NCI-H69 (cell line): ENCODE measurements around the gene HDAC8.

Source experiments
- DNase-seq: peaks from one replicate; lab custom pipeline; 2025; lab: John Stamatoyannopoulos, UW

HDAC8 gene

DNA sequence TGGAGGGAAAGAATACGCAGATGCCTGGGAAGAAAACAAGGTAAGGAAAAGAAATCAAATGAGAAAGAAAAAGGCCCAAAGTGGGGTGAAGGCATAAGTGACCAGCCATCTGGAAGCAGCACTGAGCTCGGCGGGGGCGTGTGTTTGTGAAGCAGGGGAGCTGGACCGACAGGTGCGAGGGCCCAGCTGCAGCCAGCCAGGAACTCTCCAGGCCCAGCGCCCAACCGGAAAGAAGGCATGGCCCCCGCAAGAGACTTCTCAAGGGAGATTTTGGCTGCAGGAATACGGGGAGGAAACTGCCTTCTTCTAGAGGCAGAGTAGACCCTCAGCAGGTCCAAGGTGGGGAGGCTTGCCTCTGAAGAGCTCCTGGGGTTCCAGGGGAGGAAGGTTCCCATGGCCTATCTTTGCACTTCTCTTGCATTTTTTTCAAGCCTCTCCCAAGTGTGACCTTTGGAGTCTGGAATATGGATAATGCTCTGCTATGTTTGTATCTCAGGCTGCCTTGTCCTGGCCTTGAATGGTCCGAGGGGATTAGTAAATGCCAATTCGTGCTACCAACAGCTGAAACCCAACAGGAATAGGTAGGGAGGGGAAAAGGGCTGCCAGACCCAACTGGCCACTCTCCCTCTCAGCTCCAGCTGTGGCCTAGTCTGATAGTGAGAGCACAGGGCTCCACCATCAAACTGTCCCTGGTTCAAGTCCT, 256.1 kb downstream of the HDAC8 start:
- DNase-seq, result peak; percentile 10

DNA sequence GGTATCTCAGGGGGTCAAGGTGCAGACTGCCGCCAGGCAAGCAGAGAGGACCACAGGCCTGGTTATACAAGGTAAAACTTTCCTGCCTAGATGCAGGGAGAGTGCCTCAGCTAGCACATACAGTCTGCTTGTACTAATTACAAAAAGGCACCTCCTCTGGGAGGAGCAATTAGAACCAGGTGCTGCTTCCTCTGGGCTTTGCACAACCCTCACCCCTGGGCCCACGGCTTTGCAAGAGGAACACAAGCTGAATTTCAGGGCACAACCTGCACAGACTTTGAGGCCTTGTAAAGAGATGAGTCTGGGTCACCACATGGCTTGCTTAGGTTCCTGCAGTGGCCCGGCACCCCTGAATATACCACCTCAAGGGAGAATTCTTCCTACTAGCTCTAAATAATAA, 257.8 kb downstream of the HDAC8 start:
- DNase-seq, result peak; percentile 61

DNA sequence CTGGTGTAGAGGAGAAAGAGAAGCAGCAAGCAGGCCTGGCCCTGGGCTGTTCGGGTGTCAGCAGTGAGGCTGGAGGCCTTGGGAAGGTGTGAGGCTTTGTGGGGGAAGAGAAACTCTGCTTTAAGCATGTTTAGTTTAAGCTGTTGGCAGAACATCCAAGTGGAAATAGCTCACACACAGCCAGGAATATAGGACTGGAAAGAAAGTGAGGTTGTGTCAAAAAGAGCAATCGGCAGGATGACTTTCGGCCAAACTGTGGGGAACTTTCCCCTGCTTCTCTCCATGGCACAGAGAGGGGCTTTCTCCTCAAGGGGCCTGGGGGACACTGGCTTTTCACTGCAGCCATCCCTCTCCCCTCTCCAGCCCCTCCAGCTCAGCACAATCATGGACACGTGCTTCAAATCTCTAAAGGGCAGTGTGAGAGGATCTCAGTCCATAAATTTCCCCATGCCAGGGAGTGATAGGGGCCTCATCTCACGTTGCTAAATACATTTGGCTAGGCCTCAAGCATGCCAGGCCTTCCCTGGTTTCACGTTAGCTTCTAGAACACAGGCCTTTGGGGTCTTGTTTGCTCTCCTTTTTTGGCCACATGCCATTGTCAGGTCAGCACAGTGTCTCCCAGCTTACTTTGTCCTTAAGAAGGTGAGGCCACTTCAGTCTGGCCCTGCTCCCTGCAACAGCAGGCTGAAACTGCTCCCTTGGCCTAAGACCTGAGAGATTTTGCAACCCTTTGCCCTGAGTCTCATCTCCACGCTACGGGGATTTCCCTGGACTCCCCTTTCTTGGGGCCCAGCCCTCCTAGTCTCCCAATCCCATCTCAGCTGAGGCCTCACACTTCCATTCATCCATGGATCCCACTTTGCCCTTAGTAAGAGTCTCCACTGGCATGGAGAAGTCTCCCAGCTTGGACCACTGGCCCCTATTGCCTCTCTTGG, 258.7 kb downstream of the HDAC8 start:
- DNase-seq, result no peak

DNA sequence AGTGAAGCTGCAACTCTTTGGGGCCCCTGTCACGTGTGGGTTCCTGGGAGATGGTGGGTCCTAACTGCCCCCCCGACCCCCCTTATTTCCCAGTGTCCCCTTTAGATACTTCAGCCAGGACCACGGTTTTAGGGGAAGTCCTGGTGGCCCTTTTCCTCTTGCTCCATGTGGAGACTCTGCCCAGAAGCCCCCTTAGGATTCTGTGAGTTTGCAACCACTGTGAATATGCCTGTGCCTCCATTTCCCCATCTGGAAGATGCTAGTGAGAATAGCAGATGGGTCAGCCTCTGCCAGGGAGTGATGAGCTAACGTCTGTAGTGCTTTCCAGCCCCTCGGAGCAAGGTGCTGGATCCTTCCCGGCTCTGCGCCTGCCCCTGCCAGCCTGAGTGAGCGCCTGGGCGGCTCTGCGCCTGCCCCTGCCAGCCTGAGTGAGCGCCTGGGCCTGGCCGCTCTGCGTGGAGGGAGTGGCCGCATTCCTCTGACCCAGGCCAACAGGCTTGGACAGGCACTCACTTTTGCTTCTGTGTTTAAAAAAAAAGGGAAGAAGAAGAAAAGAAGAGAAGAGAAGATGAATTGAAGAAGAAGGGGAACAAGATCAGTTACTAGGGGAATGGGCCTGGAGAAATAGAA, 260.2 kb downstream of the HDAC8 start:
- no peak for DNase-seq

DNA sequence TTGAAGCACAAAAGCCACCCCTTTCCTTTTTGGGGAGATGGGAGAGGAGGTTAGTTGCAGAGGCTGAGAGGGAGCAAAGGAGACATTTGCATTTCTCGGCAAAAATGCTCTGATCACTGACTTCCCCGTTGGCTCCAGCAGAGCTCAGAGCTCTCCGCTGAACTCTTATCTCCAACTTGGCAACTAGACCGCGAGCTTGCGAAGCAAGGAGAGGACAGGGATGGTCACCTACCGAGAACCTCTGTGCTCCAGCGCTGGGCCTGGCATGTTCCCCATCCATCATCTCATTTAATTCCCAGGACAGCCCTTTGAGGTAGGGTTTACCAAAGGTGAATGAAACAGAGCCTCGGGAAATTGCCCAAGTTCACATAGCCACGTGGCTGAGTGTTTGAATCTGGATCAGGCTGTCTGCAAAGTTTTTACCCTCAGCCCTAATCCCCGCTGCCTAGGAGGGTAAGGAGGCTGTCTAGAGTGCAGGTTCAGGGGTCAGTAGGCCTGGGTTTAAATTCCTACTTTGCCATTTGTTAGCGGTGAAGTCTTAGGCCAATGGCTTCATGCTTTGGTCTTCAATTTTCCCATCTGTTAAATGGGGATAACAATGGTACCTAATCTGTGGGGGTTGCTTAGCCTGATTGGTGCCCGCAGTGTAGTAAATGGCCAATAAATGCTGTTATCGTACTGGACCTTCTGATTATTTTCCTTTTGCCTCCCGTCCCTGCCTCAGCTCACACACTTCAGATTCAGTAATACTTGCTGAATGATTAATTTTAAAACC, 263.2 kb downstream of the HDAC8 start:
- DNase-seq, result peak; percentile 56

DNA sequence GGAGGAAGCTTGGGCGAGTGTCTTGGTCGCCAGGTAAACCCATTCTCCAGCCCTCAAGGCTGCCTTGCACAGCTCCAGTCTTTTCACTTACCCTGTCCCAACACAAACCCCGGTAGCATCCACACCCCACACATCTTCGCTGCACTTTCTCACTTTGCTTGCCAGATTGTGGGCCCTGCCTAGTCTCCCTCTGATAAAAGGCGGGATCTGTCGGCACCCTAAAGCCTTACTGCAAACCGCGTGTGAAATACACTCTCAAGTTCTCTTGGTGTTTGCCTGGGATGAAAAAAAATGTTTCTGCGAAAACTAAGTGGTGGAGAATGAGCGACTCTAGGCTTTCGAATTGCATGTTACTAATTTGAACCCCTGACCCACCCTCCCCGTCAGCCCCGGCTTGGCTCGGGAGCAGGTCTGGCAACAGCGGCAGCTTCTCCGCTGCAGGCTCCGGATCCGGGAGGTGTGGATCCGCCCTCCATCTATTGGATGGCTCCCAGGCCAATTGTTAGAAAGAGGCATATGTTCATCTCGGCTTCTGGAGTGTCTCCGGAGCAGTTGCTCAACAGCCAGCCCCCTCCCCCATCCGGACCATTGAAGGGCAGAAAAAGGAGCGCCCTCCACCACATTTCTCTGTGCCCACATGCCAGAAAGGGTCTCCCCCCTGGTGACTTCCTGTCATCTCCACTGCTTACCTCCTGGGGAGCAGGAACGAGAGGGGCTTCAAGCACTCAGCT, 263.9 kb downstream of the HDAC8 start:
- peak; percentile 90 for DNase-seq

DNA sequence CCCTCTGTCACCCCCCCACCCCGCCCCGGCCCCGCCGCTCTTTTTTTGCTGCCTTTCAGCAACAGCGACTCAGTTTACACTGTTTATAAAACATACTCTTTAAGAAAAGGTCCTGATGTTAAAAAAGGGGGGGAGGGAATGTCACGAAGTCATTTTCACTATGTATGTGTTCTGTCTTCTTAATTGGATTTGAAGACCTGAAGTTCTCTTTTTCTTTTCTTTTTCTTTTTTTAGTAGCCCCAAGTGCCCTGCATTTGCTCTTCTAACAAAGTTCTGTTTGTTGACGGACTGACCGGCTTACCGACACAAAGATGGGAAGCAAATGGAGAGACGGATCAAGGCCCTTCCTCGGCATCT, 264.5 kb downstream of the HDAC8 start:
- no peak for DNase-seq

DNA sequence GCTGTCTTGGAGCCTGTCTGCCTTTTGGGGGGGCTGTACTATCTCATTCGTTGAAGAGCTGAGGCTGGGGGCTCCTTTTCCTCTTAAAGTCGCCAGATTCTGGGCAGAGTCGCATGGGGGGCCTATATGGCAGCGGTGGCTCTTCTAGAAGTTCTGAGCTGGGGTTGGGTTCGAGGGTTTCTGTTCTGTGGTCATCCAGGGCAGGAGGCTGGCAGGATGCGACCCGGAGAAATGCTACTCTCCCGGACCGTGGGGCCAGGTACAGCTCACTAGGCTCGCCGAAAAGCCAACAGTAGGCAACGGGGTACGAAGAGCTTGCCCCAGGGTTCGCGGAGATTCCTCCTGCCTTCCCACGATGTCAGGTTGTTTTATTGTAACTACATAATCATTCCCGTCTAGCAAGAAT, 265.0 kb downstream of the HDAC8 start:
- DNase-seq, result no peak

DNA sequence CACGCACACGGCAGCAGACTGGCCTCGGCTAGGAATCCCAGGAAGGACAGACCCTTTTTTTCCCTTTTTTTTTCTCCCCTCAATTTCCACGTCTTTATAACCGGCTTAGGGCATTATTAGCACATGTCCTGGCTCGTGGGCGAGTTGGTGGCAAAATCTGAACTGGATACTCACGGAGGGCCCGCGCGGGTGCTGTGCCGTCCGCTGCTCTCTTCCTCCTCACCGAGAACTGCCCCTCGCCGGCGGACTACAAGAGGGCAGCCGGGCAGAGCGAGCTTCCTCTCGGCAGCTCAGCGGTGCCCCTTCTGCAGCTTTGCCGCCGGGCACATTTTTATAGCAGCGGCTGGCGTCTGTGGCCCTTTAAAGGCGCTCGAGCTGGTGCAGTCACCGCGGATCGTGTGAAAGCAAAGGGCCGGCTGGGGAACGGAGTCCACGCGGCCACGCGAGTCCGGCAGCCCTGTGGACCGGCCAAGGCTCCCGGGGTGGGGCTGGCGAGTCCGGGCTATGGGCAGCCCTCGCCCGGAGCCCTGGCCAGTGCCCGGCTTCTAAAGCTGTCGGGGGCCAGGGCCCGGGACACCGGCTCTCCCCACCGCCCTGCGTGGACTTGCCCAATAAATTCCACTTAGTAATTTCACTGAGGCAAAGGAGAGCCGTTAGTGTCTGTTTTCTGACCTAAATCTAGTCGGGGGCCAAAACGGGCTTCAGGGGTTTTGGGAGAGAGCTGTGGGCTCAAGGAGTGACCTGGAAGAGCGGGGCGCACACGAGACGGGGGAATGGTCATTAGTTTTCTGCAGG, 265.6 kb downstream of the HDAC8 start:
- peak; percentile 89 for DNase-seq

DNA sequence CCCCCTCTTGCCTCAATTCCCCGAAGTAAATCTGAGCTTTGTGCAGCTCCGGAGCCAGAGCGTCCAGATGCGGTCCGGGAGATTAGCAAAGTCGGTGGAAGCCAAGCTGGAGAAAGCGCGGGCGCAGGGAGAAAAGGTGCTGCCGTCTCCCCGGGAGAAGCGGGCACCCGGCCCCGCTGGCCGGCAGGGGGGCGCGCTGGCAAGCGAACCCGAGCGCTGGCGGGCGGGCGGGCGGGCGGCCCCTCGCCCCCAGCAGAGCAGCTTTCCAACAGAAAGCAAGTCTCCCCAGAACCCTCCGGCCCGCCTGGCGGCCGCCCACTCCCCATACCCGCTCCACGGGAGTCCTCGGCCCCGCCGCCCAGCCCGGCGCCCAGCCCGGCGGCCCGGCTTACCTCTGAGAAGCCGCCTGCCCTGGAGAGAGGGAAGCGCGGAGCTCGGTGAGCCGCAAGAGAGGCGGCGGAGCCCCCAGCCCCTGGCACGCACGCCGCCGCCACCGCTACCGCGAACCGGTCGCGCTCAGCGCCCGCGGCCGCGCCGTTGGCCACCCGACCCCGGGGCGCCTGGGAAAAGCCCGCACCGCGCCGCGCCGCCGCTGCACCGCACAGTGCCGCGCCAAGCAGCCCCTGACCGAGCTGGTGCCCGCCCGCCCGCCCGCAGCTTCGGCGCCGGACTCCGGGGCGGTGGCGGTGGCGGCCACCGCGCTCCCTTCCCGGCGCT, 266.4 kb downstream of the HDAC8 start:
- peak; percentile 55 for DNase-seq

DNA sequence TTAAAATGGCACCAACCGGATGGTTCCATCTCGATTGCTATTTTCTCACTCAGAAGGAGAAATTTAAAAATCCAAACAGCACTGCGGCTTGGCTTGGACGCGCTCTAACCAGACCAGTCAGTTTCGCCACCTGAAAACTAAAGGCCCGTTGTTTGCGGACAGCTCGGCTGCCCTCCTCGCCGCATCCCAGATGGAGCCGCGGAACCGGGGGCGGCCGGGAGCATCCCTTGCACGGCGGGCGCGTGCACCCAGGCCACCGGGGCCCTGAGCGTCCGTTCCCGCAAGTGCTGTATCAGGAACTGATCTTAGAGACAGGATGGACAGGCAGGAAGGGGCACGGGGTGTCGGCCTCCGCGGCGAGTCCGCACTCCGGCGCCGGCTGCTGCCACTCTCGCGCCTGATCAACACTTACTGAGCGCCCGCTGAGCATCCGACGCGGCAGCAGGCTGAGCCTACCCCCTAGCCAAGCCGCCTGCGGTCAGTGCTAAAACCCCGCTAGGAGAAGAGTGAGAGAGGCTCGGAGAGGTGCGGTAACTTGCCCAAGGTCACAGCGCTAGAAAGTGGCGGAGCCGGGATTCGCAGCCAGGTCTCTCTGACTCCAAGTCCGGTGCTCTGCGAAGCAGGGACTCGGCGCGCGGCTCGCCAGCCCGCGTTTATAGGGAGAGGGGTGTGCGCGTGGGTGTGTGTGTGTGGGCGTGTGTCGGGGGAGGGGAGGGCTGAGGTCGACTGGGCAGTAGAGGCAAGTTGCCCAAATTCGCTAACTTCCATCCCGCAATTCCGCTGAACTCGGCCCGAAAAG, 267.2 kb downstream of the HDAC8 start, which contains the start of gene CITED1:
Gene CITED1, minus strand, starts transcription at position 629 of the 799 bp plus-strand sequence. CDS start 3,045 bp downstream, outside the sequence.
- peak; percentile 75 for DNase-seq

DNA sequence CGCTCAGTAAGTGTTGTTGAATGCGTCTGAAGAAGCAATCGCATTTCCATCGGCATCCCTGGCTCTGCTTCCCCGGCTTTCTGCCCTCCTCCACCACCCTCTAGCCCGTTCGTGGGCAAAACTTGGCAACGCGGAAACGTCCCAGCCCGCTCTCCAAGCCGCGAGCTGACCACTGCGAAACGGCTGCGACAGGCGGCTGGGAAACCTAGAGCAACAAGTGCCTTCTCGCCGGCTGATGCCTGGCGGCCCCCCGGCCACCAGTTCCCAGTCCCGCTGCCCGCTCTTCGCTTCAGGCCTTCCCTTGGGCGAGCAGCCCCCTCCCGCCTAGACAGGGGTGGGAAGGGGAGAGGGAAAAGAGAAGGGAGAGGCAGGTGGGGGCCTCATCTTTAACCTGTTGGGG, 267.8 kb downstream of the HDAC8 start:
- DNase-seq, result no peak

DNA sequence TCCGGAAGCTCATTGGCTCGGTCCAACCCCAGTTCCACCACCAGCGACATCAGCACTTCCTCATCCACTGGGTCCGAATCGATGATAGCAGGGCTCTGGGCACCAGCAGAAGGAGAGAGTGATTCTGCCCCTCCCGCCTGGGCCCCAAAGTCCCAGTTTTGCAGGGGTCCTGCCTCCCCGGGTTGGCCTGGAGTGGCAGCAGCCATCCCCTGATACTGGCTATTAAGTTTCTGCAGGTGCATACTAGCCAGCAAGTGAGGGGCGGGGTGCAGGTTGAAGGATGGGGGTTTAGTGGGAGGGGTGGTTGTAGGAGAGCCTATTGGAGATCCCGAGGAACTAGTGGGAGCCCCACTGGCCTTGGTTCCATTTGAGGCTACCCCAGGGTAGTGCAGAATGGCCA, 270.9 kb downstream of the HDAC8 start:
- no peak for DNase-seq

DNA sequence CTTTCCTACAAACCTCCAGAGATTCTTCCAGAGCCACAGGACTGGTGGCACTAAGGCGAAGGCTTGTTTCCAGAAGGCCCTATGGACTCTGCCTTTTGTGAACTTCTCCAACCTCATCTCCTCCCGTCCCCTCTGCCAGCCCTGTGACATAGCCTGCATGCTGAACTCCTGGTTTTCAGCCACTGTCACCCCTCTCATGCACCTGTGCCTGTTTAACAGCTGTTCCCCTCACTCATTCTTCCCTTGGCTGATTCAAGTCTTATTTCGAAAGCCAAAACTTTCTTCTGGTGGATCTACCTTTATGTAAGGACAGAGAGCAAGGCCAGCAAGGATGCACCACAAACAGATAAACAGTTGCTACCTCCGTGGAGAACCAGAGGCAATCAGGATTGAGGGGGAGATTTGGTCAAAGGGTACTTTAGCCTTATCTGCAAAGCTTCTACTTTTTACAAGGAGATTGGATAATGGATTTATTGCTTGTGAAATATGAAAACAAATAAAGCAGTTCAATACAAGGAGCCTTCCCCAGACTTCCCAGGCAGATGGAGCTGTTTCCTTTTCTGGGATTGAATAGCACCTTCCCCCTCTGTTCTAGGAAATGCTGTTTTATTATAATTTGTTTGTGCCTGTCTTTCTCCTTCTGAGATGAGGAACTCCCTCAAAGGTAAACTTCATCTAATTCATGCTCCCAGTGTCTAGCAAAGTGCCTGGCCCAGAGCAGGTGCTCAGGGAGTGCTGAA, 272.6 kb downstream of the HDAC8 start:
- DNase-seq, result no peak

DNA sequence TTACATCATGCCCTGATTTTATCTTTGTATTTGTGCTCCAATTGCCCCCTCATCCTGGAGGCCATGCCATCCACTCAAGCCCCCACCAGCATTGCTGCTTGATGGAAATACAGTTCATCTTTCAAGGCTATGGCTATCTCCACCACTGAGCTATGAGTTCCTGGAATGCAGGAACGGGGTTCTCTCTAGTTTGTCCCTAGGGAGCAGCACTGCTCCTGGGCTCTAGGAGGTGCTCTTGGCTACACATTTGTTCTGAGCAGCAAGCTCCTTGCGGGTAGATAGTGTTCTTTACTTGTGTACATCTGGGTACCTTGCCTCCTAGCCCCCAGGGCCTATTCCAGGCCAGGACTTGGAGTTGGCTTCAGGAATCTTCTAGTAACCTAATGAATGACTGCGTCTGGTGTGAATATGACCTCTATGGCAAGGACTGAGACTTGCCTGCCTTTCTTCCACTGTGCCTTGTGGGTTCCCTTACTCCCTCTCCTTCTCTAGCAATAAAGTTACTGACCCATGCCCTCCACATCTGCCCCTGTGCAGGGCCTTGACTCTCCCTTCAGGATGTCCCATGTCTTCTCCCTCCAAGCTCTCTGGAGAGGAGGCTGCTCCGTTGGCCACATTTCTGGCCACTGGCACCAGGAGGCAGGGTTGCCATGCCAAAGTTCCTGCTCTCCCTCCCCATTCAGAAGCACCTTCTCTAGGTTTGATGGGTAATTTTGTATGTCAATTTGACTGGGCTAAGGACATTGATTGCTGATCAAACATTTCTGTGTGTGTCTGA, 274.5 kb downstream of the HDAC8 start:
- peak; percentile 60 for DNase-seq

DNA sequence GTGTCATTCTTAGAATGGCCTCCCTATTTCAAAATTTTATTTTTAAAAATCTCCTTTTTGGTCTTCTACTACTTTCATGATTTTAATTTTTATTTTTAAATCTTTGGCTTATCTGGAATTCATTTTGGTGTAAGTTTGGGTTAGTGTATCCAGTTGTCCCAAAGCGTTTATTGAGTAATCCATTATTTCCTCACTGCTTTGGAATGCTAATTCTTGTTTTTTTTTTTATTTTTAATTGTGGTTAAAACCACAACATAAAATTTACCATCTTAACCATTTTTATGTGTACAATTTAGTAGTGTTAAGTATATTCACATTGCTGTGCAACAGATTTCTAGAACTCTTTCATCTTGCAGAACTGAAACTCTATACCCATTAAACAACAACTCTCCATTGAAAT, 275.7 kb downstream of the HDAC8 start:
- no peak for DNase-seq

DNA sequence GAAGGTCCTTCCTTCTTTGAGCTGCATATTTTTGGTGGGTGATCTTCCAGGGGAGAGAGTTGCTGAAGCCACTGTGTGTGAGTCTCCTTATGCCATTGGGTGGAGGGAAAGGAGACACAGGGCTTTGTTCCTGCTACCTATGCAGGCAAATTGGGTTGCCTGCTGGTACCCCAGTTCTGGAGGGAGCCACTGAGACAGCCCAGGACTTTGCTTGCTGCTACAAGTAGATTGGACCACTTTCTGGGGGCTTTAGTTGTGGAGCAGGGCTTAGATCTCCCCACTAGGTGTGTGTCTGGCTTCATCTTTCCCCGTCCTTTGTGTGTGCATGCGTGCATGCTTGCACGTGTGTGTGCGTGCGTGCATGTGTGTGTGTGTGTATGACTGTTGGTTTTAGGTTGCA, 276.9 kb downstream of the HDAC8 start:
- DNase-seq, result no peak
